Bronchial epithelial cell (primary cell): ENCODE data around the gene SLC6A8. TPM values are rescaled to one million over a fixed set of nuclear protein-coding genes. Genes with fewer than 3 reads are reported as not detected.
A peak's percentile ranks its signal among the peaks of the same experiment; 100 is the strongest.

Experiments
- DNase-seq: peaks from one replicate; pipeline ENCODE4 v3.0.0-alpha.2; 2010; ENCODE audit warnings: low read depth
- FAIRE-seq: peaks from 2 replicates; lab custom pipeline; 2011; peaks lifted over from hg19 to GRCh38; lab: Jason Lieb, UNC
- H3K27me3 ChIP-seq: 2 replicates; pipeline ENCODE4 v1.5.1; 2011; ENCODE audit warnings: low read length; ENCODE audit not compliant: control insufficient read depth, insufficient read depth
- H3K36me3 ChIP-seq: 2 replicates; pipeline ENCODE4 v1.5.1; 2011; ENCODE audit warnings: low read length; ENCODE audit not compliant: control insufficient read depth, insufficient read depth
- H3K4me3 ChIP-seq: 2 replicates; pipeline ENCODE4 v1.5.1; 2011; ENCODE audit warnings: mild to moderate bottlenecking, low read depth, low read length, control low read depth
- CTCF ChIP-seq: IDR thresholded peaks from 2 replicates; pipeline ENCODE4 v1.5.1; 2011; ENCODE audit warnings: mild to moderate bottlenecking, moderate library complexity, low read length, control low read depth, inconsistent platforms; ENCODE audit not compliant: insufficient read depth, severe bottlenecking
- total RNA-seq: library from RNA; depleted of rRNA; stranded (reverse); fragments of >200 nt; gene quantifications from 2 replicates; pipeline ENCODE4 v1.2.1, GENCODE V29; 2014

The SLC6A8 gene
- total RNA-seq, 1 donor from 2014 or later, result 42.4 TPM

GRCh38 chrX:153667281-153667955 lies 20.3 kb upstream of the SLC6A8 start:
- H3K4me3 ChIP-seq, result peak overlapping the region; percentile 5
- no peaks in the 10 kb centered on the region for H3K36me3 ChIP-seq
- DNase-seq (no peak), FAIRE-seq (no peak)
- no peak for TF ChIP-seq CTCF
- H3K27me3 ChIP-seq, result no peaks in the 10 kb centered on the region

GRCh38 chrX:153667956-153668396 lies 19.8 kb upstream of the SLC6A8 start:
- H3K27me3 ChIP-seq, result no peaks in the 10 kb centered on the region
- H3K4me3 ChIP-seq, result no peak overlapping the region
- DNase-seq (peak; percentile 59), FAIRE-seq (no peak)
- H3K36me3 ChIP-seq, result no peaks in the 10 kb centered on the region
- TF ChIP-seq CTCF, result peak; percentile 85

- Histone ChIP-seq H3K36me3 (no peaks in the 10 kb centered on the region), H3K27me3 (no peaks in the 10 kb centered on the region), H3K4me3 (no peak overlapping the region)
- no peak for FAIRE-seq
- no peak for TF ChIP-seq CTCF
- no peak for DNase-seq
These were observed 19.1 kb upstream of the SLC6A8 start for GRCh38 chrX:153668423-153669173.

- Histone ChIP-seq H3K4me3 (no peak overlapping the region), H3K36me3 (no peaks in the 10 kb centered on the region), H3K27me3 (no peaks in the 10 kb centered on the region)
- DNase-seq, result no peak
- peak; percentile 82 for TF ChIP-seq CTCF
- FAIRE-seq, result no peak
These were observed 18.4 kb upstream of the SLC6A8 start for GRCh38 chrX:153669174-153669890.

GRCh38 chrX:153669901-153670731 lies 17.6 kb upstream of the SLC6A8 start:
- H3K27me3 ChIP-seq, result no peaks in the 10 kb centered on the region
- no peak for FAIRE-seq
- no peak for DNase-seq
- TF ChIP-seq CTCF, result no peak
- H3K4me3 ChIP-seq, result no peak overlapping the region
- H3K36me3 ChIP-seq, result no peaks in the 10 kb centered on the region
